Epithelial cell of esophagus (primary cell): Measurements from ENCODE around the gene METTL16.
A peak's percentile ranks its signal among the peaks of the same experiment; 100 is the strongest.
"Not testable (repeated sequence)": the region's sequence is repeated elsewhere in the genome, so short reads cannot be mapped to it uniquely, and the experiment has no call there.

Experiments
- DNase-seq: peaks from one replicate; pipeline ENCODE4 v3.0.0; 2010; ENCODE audit warnings: low read depth
- H3K4me3 ChIP-seq: 2 replicates; pipeline ENCODE4 v1.5.1; 2011; ENCODE audit warnings: mild to moderate bottlenecking, low read length, control low read depth
- TF ChIP-seq, protein P1 (sequence below): IDR thresholded peaks from 2 replicates; pipeline ENCODE4 v1.5.1; 2011; ENCODE audit warnings: low read depth, mild to moderate bottlenecking, low read length, control low read depth, inconsistent platforms; ENCODE audit not compliant: insufficient read depth; ENCODE audit errors: missing control alignments

Gene METTL16

DNA sequence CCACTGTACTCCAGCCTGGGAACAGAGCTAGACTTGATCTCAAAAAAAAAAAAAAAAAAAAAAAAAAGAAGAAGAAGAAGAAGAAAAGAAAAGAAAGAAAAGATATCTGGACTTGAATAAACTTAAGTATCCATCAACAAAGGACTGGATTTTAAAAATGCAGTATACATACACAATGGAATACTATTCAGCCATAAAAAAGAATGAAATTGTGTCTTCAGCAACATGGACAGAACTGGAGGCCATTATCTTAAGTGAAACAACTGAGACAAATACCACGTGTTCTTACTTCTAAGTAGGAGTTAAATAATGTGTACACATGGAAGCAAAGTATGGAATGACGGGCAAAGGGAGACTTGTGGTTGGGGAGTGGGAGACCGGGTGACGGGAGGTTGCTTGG is 70.8 kb downstream of the METTL16 start:
- no peak for DNase-seq
- TF ChIP-seq, protein P1, sequence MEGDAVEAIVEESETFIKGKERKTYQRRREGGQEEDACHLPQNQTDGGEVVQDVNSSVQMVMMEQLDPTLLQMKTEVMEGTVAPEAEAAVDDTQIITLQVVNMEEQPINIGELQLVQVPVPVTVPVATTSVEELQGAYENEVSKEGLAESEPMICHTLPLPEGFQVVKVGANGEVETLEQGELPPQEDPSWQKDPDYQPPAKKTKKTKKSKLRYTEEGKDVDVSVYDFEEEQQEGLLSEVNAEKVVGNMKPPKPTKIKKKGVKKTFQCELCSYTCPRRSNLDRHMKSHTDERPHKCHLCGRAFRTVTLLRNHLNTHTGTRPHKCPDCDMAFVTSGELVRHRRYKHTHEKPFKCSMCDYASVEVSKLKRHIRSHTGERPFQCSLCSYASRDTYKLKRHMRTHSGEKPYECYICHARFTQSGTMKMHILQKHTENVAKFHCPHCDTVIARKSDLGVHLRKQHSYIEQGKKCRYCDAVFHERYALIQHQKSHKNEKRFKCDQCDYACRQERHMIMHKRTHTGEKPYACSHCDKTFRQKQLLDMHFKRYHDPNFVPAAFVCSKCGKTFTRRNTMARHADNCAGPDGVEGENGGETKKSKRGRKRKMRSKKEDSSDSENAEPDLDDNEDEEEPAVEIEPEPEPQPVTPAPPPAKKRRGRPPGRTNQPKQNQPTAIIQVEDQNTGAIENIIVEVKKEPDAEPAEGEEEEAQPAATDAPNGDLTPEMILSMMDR, result no peak
- no peak overlapping the region for H3K4me3 ChIP-seq

DNA sequence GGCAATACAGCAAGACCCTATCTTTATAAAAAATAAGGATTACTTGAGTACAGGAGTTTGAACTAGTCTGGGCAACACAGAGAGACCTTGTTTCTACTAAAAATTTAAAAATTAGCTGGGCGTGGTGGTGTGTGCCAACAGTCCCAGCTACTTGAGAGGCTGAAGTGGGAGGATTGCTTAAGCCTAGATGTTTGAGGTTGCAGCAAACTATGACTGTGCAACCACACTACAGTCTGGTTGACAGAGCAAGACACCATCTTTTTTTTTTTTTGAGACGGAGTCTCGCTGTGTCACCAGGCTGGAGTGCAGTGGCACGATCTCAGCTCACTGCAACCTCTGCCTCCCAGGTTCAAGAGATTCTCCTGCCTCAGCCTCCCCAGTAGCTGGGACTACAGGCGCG is 71.7 kb downstream of the METTL16 start:
- DNase-seq, result peak; percentile 65
- H3K4me3 ChIP-seq, result not testable (repeated sequence)

DNA sequence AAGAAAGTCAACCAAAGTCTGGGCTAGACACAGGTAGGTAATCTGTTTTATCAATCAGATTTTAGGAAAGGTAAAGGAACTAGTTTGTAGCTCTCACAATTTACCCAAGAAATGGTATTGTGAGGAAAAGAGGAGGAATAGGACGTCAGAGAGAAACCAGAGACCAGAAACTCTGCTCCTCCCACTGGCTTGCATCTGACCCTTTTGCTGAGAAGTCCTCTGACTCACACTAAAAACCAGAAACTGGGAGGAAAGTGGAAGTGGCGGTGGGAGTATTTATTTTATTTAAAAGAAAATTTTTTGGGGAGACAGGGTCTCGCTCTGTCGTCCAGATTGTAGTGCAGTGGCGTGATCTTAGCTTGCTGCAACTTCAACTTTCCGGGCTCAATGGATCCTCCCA is 72.9 kb downstream of the METTL16 start:
- DNase-seq, result no peak
- H3K4me3 ChIP-seq, result no peak overlapping the region
- TF ChIP-seq, protein P1, result no peak

DNA sequence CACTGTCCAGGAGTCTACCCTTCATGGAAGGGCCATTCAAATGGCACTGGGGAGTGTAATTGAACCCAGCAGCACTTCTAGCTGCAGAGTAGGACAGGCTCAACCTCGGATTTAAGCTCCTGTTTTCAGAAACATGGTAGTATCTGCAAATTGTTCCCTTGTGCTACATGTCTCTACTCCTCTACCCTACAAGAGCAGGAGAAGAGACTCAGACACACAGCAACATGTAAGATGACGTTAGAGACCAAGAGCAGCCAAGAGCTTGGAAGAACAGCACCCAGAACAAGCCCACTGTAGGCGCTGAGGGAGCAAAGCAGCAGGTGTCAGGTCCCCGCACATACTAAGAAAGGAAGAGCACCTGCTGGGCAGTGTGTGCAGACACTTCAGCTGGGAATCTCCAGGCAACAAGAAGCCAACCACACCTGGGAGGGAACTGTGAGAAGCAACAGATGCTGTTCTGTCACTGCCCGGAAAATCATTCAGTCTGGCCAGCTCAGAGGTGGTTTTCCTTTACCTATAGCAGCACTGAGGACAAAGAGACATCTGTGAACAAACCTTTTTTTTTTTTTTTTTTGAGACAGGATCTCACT is 75.3 kb downstream of the METTL16 start:
- DNase-seq, result no peak
- TF ChIP-seq, protein P1, result no peak
- H3K4me3 ChIP-seq, result no peak overlapping the region

DNA sequence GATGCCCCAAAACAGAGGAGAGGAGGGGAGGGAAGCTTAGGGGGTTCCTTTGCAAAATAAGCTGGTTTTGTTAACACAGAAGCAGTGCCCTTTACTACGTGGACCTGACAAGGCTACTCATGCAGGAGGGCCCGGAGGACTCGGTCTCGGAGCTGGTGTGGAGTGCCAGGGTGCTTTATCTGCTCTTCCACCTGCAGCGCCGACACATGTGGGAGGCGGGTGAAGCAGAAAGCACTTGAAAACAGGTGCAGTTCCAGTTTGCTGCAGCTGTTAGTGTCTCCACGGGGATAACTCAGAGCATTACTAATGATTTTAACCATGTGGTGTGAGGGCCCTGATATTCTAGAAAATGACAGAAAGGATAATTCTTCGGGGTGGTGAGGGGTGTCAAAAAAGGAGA is 75.8 kb downstream of the METTL16 start:
- TF ChIP-seq, protein P1, result no peak
- H3K4me3 ChIP-seq, result no peak overlapping the region
- no peak for DNase-seq

DNA sequence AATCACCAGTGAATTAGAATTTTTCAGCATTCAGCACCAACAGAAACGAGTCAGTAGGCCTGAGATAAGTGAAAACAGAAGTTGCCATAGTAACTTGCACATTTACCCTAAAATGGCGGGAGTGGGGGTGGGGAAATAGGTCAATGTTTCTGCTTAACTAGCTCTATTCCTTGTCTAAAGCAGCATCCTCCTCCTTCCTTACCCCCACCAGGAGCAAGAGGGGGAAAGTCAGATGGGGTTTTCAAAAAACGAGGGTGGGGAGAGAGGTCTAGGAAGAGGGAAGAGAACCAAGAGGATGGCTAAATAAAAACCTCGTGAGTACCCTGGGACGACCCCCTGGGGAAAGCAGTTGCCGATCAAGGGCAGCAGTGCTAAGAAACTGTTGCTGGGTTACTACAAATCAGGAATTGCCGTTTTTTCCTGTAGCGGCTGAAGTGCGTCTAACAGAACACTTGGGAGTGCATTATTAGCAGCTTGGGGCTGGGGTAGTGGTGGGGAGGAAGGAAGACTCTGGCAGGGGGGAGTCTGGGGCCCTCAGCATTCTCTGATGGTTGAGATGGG is 76.4 kb downstream of the METTL16 start:
- H3K4me3 ChIP-seq, result no peak overlapping the region
- no peak for DNase-seq
- TF ChIP-seq, protein P1, result no peak

DNA sequence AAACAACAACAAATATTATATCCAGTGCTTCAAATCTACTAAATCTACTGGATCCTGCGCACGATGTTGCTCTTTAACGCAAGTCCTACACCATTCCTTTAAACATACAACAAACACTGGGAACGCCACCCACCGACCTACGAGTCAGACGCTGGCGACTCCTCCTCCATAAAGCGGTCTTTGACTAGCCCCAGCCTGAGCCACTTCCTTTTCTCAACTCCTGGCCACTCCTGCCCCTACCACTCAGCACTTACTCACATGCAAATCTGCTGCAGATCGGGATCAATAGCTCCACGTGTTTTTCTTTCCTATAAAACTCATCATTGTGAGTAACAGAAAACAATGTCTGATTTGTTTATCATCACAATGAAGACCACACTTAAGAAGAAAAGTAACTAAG is 78.0 kb downstream of the METTL16 start:
- TF ChIP-seq, protein P1, result no peak
- no peak overlapping the region for H3K4me3 ChIP-seq
- peak; percentile 83 for DNase-seq
